ENCODE data around the gene DBI.

The DBI gene

GRCh38 chr2:119366649-119367471 lies at the start of gene DBI, which contains the start of gene C2orf76:
DBI (plus strand) TSS chr2:119366977; CDS start chr2:119367052, 75 bp downstream.
C2orf76 (minus strand) TSS chr2:119366834; CDS start chr2:119339959, 26,875 bp downstream.
- peak; percentile 87 for DNase-seq (ENCODE audit: low read depth)

GRCh38 chr2:119317554-119317953 lies 49.2 kb upstream of the DBI start:
- no peak for DNase-seq (ENCODE audit: low read depth)

DNA sequence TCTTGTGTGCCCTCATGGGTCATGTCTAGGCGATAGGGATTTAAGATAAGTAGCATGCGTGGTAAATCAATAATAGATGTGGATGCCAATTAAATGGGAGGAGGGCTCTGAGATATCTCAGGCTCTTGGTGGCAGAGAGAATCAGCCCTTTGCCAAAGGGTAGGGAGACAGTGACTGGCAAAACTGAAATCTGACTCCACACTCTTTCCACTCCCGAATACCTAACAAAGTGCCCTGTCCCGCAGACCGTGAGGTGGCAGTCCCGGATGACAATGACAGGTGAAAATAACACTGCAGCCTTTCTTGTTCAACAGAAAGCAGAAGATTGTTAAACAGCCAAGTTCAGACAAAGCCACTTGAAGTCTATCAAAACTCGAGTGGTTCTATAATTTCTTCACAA lies 47.2 kb upstream of the DBI start:
- DNase-seq (ENCODE audit: low read depth) = no peak

- DNase-seq (ENCODE audit: low read depth) = no peak
Observed at GRCh38 chr2:119323459-119323858, 43.3 kb upstream of the DBI start.

DNA sequence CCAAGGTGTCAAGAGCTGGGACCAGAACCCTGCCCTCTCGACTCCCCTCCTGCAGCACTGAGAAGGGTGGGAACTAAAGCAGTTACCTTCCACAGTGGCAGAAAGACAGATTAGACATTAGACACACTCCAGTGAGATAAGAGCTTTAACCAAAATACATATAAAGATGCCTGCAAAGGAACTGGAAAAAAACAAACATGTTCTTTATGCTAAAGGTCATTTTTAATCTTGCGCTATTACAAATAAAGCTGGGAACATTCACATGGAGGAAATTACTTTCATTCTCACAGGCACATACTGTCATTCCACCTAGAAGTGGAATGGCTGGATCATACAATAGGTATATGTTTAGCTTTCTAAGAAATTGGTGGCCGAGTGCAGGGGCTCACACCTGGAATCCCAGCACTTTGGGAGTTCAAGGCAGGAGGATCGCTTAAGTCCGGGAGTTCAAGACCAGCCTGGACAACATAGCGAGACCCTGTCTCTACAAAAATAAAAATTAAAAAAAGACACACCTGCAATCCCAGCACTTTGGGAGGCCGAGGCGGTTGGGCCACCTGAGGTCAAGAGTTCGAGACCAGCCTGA lies 42.0 kb upstream of the DBI start:
- no peak for DNase-seq (ENCODE audit: low read depth)

DNA sequence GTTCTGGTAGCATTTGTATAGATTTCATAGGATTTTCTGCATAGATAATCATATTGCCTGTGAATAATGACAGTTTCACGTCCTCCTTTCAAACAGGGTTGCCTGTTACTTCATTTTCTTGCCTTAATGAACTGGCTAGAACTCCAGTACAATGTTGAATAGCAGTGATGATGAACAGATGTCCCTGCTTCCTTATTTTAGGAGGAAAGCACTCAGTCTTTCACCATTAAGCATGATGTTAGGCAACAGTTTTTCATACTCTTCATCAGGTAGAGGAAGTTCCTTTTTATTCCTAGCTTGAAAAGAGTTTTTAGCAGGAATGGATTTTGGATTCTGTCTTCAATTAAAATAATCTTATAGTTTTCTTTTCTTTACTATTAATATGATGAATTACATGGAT lies 39.8 kb upstream of the DBI start:
- DNase-seq (ENCODE audit: low read depth) = no peak

GRCh38 chr2:119327431-119327830 lies 39.3 kb upstream of the DBI start:
- no peak for DNase-seq (ENCODE audit: low read depth)

DNA sequence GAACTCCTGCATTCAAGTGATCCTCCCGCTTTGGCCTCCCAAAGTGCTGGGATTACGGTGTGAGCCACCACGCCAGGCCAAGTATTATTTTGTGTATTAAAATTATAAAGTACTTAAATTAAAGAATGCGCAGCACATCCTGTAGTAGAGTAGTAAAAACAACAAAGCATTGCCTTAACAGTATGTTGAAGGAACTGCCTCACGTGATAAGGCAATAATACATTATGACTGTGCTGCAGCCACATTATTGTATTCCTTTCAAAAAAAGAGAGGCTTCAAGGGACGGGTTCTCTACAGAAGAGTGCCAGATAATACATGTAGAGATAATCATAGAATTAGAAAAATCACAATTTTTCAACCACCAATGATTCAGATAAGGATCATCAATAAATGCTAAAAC lies 33.8 kb upstream of the DBI start:
- DNase-seq (ENCODE audit: low read depth) = no peak

- no peak for DNase-seq (ENCODE audit: low read depth)
Observed at GRCh38 chr2:119333360-119333759, 33.4 kb upstream of the DBI start.

- no peak for DNase-seq (ENCODE audit: low read depth)
Observed at GRCh38 chr2:119333833-119334232, 32.9 kb upstream of the DBI start.

GRCh38 chr2:119337749-119338148 lies 29.0 kb upstream of the DBI start:
- no peak for DNase-seq (ENCODE audit: low read depth)

DNA sequence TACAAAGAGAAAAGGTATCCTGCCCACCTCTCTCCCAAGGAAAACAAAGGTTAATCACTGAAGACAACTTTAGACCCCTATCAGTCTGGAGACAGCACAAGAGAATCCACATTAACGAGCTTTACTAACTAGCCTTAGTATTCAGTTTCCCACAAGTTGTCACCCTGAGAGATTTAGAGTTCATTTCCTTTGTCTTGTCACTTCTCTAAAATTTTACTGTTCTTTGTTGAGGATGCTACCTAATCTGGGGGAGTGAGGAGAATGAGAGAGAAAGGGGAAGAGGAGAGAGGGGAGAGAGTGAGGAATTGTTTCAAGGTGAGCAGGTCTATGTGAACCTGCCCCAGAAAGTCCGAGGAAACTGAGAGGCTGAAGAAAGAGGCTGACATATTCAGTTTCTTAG lies 28.5 kb upstream of the DBI start:
- no peak for DNase-seq (ENCODE audit: low read depth)

DNA sequence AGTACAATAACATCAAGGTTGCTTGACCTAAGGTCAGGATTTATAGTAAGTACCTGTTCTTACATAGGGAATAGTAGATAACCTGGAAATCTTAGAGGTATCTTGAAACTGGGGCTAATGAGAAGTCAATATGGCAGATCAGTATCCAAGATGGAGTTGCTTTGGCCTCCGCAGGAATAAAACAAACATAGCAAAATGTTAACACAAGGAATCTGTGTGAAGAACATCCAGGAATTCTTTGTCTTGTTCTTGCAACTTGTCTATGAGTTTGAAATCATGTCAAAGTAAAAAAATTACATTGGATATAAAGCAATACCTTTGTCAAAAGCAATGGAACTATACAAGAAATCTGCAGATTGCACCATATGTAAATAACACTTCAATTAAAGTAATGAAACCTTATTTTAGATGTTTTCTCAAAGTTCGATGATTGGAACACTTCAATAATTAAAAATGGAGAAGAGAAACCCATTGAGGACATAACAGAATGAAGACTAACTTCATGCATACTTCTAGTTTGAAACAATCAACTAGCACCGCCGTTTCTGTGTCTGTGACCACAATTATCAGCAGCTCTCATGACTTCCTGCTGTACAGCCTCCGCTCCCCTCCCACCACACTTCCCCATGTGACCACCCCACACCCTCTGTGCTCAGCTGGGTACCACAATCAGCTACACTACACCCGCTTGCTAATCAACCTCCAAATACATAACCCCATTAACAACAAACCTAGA lies 27.8 kb upstream of the DBI start:
- DNase-seq (ENCODE audit: low read depth) = no peak

- no peak for DNase-seq (ENCODE audit: low read depth)
Observed at GRCh38 chr2:119339562-119339923, 27.2 kb upstream of the DBI start.

- no peak for DNase-seq (ENCODE audit: low read depth)
Observed at GRCh38 chr2:119341684-119342083, 25.1 kb upstream of the DBI start.

GRCh38 chr2:119349289-119349688 lies 17.5 kb upstream of the DBI start:
- no peak for DNase-seq (ENCODE audit: low read depth)

- no peak for DNase-seq (ENCODE audit: low read depth)
Observed at GRCh38 chr2:119350311-119350998, 16.3 kb upstream of the DBI start.

- no peak for DNase-seq (ENCODE audit: low read depth)
Observed at GRCh38 chr2:119352357-119352756, 14.4 kb upstream of the DBI start.

DNA sequence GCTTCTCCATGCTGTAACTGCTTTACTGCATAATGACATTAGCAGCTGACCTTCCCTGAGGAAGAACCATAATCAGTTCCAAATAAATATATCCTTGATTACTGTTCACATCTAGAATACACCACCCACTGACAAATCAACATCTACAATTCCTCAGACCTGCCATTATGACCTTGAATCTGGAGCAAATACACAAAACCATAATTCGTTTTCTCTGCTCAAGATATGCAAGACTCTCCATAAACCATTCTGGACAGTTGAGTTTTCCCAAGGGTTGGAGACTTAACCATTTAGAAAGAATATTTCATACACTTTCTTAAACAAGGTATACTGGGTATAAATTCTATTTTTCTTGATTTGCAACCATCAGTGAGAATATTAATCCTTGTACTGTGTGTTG lies 11.9 kb upstream of the DBI start:
- DNase-seq (ENCODE audit: low read depth) = no peak

GRCh38 chr2:119359774-119360173 lies 7.0 kb upstream of the DBI start:
- no peak for DNase-seq (ENCODE audit: low read depth)

- no peak for DNase-seq (ENCODE audit: low read depth)
Observed at GRCh38 chr2:119360423-119360966, 6.3 kb upstream of the DBI start.

DNA sequence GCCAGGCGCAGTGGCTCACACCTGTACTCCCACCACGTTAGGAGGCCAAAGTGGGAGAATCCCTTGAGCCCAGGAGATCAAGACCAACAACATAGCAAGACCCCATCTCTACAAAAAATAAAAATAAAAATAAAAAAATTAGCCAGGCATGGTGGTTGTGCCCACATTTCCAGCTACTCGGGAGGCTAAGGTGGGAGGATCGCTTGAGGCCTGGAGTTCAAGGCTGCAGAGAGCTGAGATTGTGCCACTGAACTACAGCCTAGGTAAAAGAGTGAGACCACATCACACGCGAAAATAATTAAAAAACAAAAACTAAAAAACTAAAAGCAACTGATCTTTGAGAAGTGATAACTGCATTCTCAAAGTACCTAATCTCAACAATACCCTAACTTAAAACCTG lies 2.0 kb upstream of the DBI start:
- no peak for DNase-seq (ENCODE audit: low read depth)
